Neuronal stem cell (in vitro differentiated cells): ENCODE results near the gene SPOCK1.

Experiments used
- DNase-seq: peaks from one replicate; pipeline ENCODE4 v3.0.0-alpha.2; 2013; ENCODE audit warnings: low spot score
- H2AFZ ChIP-seq: one replicate; pipeline ENCODE4 v1.6.1; 2013; ENCODE audit warnings: mild to moderate bottlenecking, low read length, inconsistent platforms
- H2AK5ac ChIP-seq: 2 replicates; pipeline ENCODE4 v1.6.1; 2013; ENCODE audit warnings: low read depth, mild to moderate bottlenecking, inconsistent platforms, low read length, moderate library complexity, mixed read lengths
- H2BK120ac ChIP-seq: 2 replicates; pipeline ENCODE4 v1.6.1; 2013; ENCODE audit warnings: low read depth, mild to moderate bottlenecking, inconsistent platforms, low read length, moderate library complexity, mixed read lengths
- H2BK12ac ChIP-seq: one replicate; pipeline ENCODE4 v1.6.1; 2013; ENCODE audit warnings: low read length, inconsistent platforms
- H2BK15ac ChIP-seq: 2 replicates; pipeline ENCODE4 v1.6.1; 2013; ENCODE audit warnings: mild to moderate bottlenecking, low read length, inconsistent platforms, mixed read lengths
- H2BK5ac ChIP-seq: one replicate; pipeline ENCODE4 v1.6.1; 2013; ENCODE audit warnings: inconsistent platforms, mild to moderate bottlenecking, low read length, moderate library complexity
- H3K14ac ChIP-seq: one replicate; pipeline ENCODE4 v1.6.1; 2013; ENCODE audit warnings: low read length, inconsistent platforms
- H3K18ac ChIP-seq: 2 replicates; pipeline ENCODE4 v1.6.1; 2013; ENCODE audit warnings: low read length, inconsistent platforms
- H3K23ac ChIP-seq: 2 replicates; pipeline ENCODE4 v1.6.1; 2013; ENCODE audit warnings: low read depth, mild to moderate bottlenecking, mixed read lengths, low read length, inconsistent platforms; ENCODE audit not compliant: poor library complexity
- H3K27ac ChIP-seq: replicated peaks from 3 replicates; pipeline ENCODE4 v1.5.1; 2013; ENCODE audit warnings: low read length, inconsistent platforms
- H3K27me3 ChIP-seq, 3 experiments: 2 replicates each; pipeline ENCODE4 v1.6.1; 2013; ENCODE audit warnings: low read length in 3 of 3, mild to moderate bottlenecking in 2 of 3, inconsistent platforms in 1 of 3, low read depth in 1 of 3, mixed read lengths in 1 of 3, moderate library complexity in 1 of 3; ENCODE audit not compliant: control insufficient read depth in 3 of 3, insufficient read depth in 3 of 3
- H3K36me3 ChIP-seq, 2 donors: replicated peaks in 1 of 2; 2 replicates each; pipeline ENCODE4 v1.6.1; 2013; ENCODE audit warnings: low read length in 2 of 2; ENCODE audit not compliant: control insufficient read depth in 2 of 2, insufficient read depth in 2 of 2
- H3K4ac ChIP-seq: 2 replicates; pipeline ENCODE4 v1.6.1; 2013; ENCODE audit warnings: inconsistent platforms, mild to moderate bottlenecking, low read length, moderate library complexity
- H3K4me1 ChIP-seq, 2 donors: 1 replicate in 1 of 2; 2 replicates in 1 of 2; pipeline ENCODE4 v1.6.1; 2013; ENCODE audit warnings: low read length in 2 of 2, low read depth in 1 of 2; ENCODE audit not compliant: control insufficient read depth in 2 of 2, insufficient read depth in 1 of 2
- H3K4me2 ChIP-seq: one replicate; pipeline ENCODE4 v1.6.1; 2013; ENCODE audit warnings: mild to moderate bottlenecking, low read length, inconsistent platforms; ENCODE audit not compliant: insufficient read depth, poor library complexity, severe bottlenecking
- H3K4me3 ChIP-seq, 2 donors: 2 replicates each; pipeline ENCODE4 v1.5.1; 2013; ENCODE audit warnings: low read length in 2 of 2, mild to moderate bottlenecking in 2 of 2, inconsistent platforms in 1 of 2, moderate library complexity in 1 of 2
- H3K79me1 ChIP-seq: one replicate; pipeline ENCODE4 v1.6.1; 2013; ENCODE audit warnings: low read depth, mild to moderate bottlenecking, inconsistent platforms, low read length, moderate library complexity
- H3K9ac ChIP-seq: one replicate; pipeline ENCODE4 v1.6.1; 2013; ENCODE audit warnings: mild to moderate bottlenecking, low read depth, low read length, inconsistent platforms; ENCODE audit not compliant: poor library complexity
- H3K9me3 ChIP-seq, 2 donors: replicated peaks in 1 of 2; 2 replicates each; pipeline versions ENCODE3 to v1.6.1; 2013; ENCODE audit warnings: low read length in 2 of 2, mild to moderate bottlenecking in 2 of 2, inconsistent platforms in 1 of 2, low read depth in 1 of 2, mixed read lengths in 1 of 2, moderate library complexity in 1 of 2; ENCODE audit not compliant: control insufficient read depth in 2 of 2, insufficient read depth in 1 of 2
- H4K8ac ChIP-seq: one replicate; pipeline ENCODE4 v1.6.1; 2013; ENCODE audit warnings: low read depth, mild to moderate bottlenecking, inconsistent platforms, low read length, moderate library complexity
- H4K91ac ChIP-seq: one replicate; pipeline ENCODE4 v1.6.1; 2013; ENCODE audit warnings: low read length, low read depth, mild to moderate bottlenecking, inconsistent platforms; ENCODE audit not compliant: poor library complexity
- WGBS, 2 donors: extraction: QIAGEN DNeasy Blood & Tissue Kit; methylation state at CpG; one replicate each; pipeline ENCODE4 v1.1.7; 2013; ENCODE audit warnings: missing lambda C conversion rate in 2 of 2, mixed read lengths in 1 of 2; ENCODE audit not compliant: insufficient read length in 2 of 2, insufficient replicate concordance in 1 of 2; ENCODE audit errors: extremely low coverage in 2 of 2; 5-methylcytosine and 5-hydroxymethylcytosine counted together

SPOCK1 gene

DNA sequence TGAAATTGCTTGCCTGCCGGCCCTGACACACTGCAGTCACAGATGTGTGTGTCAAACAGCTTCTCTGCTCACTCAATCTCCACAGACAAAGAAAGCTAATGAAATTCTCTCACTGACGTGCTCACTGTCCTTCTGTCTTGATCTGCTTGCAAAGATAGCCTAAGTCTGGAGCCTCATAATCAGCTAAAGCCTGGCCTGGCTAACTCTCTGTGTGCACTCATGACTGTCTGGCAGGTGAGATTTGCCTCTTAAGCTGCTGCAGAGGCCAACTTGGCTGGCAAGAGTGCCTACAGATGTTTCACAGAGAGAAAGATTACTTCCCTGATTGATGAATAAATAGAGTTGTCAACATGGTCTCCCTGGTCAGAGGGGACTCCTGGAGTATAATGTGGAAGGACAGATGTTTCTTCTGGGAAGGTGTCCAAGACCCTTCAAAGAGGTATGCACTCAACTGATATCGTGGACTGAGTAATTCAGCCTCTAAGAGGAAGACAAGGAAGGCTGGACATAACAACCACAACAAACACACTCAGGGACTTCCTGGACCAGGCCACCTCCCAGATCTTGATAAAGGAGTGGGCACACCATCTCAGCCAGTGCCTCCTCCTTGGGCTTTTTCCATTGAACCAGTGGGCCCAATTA is 362.0 kb downstream of the SPOCK1 start:
- no peak for DNase-seq
- Histone ChIP-seq H3K4me3 (no peak overlapping the region), H3K27me3 (no peaks in the 10 kb centered on the region), H3K18ac (no peak overlapping the region), H2AK5ac (no peak overlapping the region), H3K14ac (no peak overlapping the region), H3K9ac (no peak overlapping the region), H3K79me1 (no peaks in the 10 kb centered on the region), H2AFZ (peak overlapping the region; percentile 5), H2BK5ac (no peak overlapping the region), H2BK15ac (no peak overlapping the region), H3K9me3 (no peaks in the 10 kb centered on the region), H3K4me2 (no peak overlapping the region), H3K27ac (no peak overlapping the region), H3K36me3 (no peaks in the 10 kb centered on the region), H3K23ac (no peak overlapping the region), H2BK120ac (no peak overlapping the region), H3K4me1 (peaks cover 7 to 15% of the 10 kb centered on the region in 2 donors), H3K4ac (no peak overlapping the region), H4K91ac (no peak overlapping the region), H4K8ac (no peak overlapping the region), H2BK12ac (no peak overlapping the region)
- WGBS, 2 donors, result no CpG with 5 or more reads among the region's 3 CpGs

DNA sequence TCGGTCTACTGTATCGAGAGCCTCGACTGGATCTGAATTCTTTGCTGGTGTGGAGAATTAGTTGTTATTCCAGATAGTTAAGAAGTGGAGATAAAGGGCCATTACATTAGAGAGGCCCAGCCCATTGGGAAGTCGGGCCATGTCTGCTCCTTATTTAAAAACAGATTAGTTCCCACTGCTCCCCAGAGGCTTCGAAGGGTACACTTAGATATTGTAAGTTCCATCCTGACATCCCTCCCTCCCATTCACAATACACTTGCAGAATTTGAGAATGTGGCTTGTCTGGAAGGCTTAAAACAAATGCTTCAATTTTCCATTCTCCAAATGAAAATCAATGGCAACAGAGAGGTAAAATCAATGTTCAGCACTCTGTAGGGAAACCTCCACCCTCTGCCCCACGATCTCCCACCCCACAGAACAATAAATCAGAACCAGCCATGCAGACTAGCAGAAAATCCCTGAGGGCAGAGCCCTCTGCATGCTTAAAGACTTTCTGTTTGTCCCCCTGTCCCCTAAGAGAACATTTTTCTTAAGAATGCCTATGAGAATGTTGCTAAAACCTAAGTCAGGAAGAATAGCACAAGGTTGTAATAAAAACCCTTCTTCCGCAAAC is 364.1 kb downstream of the SPOCK1 start:
- no peak overlapping the region for H2BK120ac ChIP-seq
- no peak overlapping the region for H4K91ac ChIP-seq
- no peak overlapping the region for H3K4me3 ChIP-seq
- H3K9me3 ChIP-seq, result no peaks in the 10 kb centered on the region
- no peak overlapping the region for H3K14ac ChIP-seq
- no peak overlapping the region for H3K9ac ChIP-seq
- no peak overlapping the region for H4K8ac ChIP-seq
- H2BK5ac ChIP-seq, result no peak overlapping the region
- no peak overlapping the region for H3K23ac ChIP-seq
- H2BK15ac ChIP-seq, result no peak overlapping the region
- H2BK12ac ChIP-seq, result no peak overlapping the region
- no peak overlapping the region for H2AK5ac ChIP-seq
- H3K18ac ChIP-seq, result no peak overlapping the region
- WGBS, 2 donors, result no CpG with 5 or more reads among the region's 7 CpGs
- no peaks in the 10 kb centered on the region for H3K79me1 ChIP-seq
- no peaks in the 10 kb centered on the region for H3K36me3 ChIP-seq
- H3K4ac ChIP-seq, result no peak overlapping the region
- no peak overlapping the region for H2AFZ ChIP-seq
- no peaks in the 10 kb centered on the region for H3K27me3 ChIP-seq
- H3K4me2 ChIP-seq, result no peak overlapping the region
- no peak overlapping the region for H3K27ac ChIP-seq
- H3K4me1 ChIP-seq, result peaks cover 7 to 10% of the 10 kb centered on the region in 2 donors
- DNase-seq, result no peak

DNA sequence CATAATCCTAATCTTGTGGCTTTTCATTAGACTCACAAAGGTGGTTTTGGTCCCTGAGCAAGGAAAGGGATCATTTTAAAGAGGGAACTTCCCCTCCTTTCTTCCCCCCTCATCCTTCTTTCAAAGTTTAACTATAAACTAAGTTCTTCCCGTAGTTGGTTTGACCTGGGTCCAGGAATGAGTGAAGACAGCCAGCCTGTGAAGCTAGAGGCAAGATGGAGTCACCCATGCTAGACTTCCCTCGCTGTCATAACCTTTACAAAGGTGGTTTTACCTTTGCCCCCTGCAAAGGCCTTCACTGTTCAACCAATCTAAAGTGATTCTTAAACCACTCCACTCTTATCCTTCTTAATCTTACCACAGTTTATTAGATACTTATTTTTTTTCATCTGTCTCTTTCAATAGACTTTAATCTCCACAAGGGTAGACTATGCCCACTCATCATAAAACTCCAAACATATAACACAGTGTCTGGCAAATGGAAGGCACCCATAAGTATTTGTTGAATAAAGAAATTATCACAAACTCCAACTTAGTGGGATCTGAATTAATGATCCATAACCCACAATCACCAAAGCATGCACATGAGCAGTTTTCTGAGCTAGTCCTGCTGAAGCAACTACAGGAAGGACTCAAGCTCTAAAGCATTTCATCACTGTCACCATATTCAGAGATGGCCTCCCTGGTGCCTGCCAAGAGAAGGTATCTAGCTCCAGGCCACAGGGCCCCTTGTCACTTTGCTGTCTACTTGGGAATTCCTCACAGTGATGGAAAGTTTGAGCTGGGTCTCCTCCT is 369.0 kb downstream of the SPOCK1 start:
- Histone ChIP-seq H3K9me3 (no peaks in the 10 kb centered on the region), H3K18ac (no peak overlapping the region), H4K91ac (no peak overlapping the region), H3K4me3 (no peak overlapping the region), H3K27me3 (no peaks in the 10 kb centered on the region), H3K4me1 (peaks cover 0 to 7% of the 10 kb centered on the region in 2 donors), H3K9ac (no peak overlapping the region), H3K4ac (no peak overlapping the region), H2BK12ac (no peak overlapping the region), H2AK5ac (no peak overlapping the region), H3K4me2 (no peak overlapping the region), H2BK5ac (no peak overlapping the region), H2BK15ac (no peak overlapping the region), H3K36me3 (no peaks in the 10 kb centered on the region), H2AFZ (no peak overlapping the region), H3K23ac (no peak overlapping the region), H3K14ac (no peak overlapping the region), H2BK120ac (no peak overlapping the region), H4K8ac (no peak overlapping the region), H3K79me1 (no peaks in the 10 kb centered on the region), H3K27ac (no peak overlapping the region)
- DNase-seq, result no peak
- WGBS, 2 donors, result no CpG with 5 or more reads among the region's 2 CpGs

DNA sequence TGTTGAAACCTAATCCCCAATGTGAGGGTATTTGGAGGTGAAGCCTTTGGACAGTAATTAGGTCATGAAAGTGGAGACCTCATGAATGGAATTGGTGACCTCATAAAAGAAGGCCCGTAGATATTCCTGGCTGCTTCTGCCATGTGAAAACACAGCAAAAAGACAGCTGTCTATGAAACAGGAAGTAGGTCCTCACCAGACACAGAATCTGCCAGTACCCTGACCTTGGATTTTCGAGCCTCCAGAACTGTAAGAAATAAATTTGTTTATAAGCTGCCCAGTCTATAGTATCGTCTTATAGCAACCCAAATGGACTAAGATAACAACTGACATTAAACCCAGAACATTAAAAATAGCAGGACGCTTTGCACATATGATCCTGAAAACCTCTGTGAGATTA is 371.1 kb downstream of the SPOCK1 start:
- H3K27ac ChIP-seq, result no peak overlapping the region
- no peak overlapping the region for H3K4me2 ChIP-seq
- WGBS, 2 donors, result no CpG with 5 or more reads among the region's 4 CpGs
- H3K4ac ChIP-seq, result no peak overlapping the region
- H2BK5ac ChIP-seq, result no peak overlapping the region
- no peak overlapping the region for H3K14ac ChIP-seq
- H3K4me1 ChIP-seq, result peaks cover 0 to 8% of the 10 kb centered on the region in 2 donors
- no peak overlapping the region for H4K91ac ChIP-seq
- H3K9ac ChIP-seq, result no peak overlapping the region
- no peaks in the 10 kb centered on the region for H3K79me1 ChIP-seq
- no peaks in the 10 kb centered on the region for H3K27me3 ChIP-seq
- no peak overlapping the region for H2BK120ac ChIP-seq
- no peaks in the 10 kb centered on the region for H3K36me3 ChIP-seq
- H2AK5ac ChIP-seq, result no peak overlapping the region
- no peaks in the 10 kb centered on the region for H3K9me3 ChIP-seq
- no peak overlapping the region for H3K4me3 ChIP-seq
- H3K23ac ChIP-seq, result no peak overlapping the region
- H2AFZ ChIP-seq, result no peak overlapping the region
- H4K8ac ChIP-seq, result no peak overlapping the region
- no peak for DNase-seq
- H3K18ac ChIP-seq, result no peak overlapping the region
- no peak overlapping the region for H2BK12ac ChIP-seq
- no peak overlapping the region for H2BK15ac ChIP-seq
